GM12878 (cell line): ENCODE results near the gene CFHR2. TPM values are rescaled to one million over a fixed set of nuclear protein-coding genes. Genes with fewer than 3 reads are reported as not detected.
"Not testable (repeated sequence)": the region's sequence is repeated elsewhere in the genome, so short reads cannot be mapped to it uniquely, and the experiment has no call there.

Experiments used
- ATAC-seq: fragments of 200-7000 bp; cut with Tn5 transposase; 3 replicates; pipeline ENCODE4 v1.9.1; 2020; ENCODE audit warnings: mild to moderate bottlenecking, moderate library complexity
- BruUV-seq: library from RNA; stranded (reverse); fragments of 400-500 nt; replicated peaks from 2 replicates; lab custom pipeline; 2021; lab: Mats Ljungman, UMichigan
- CTCF ChIA-PET: fragments of 300-600 bp; sonication (Branson Sonifier 250); formaldehyde crosslinking; extraction: SDS; loops from one replicate; lab custom pipeline; 2021; ENCODE audit warnings: inconsistent platforms; lab: Yijun Ruan, JAX
- POLR2A ChIA-PET: fragments of 350-600 bp; formaldehyde crosslinking; extraction: SDS; loops from one replicate; lab custom pipeline; 2021; ENCODE audit warnings: inconsistent platforms; lab: Charles Lee
- RAD21 ChIA-PET: fragments of 300-600 bp; sonication (Branson Sonifier 250); formaldehyde crosslinking; loops from one replicate; lab custom pipeline; 2023; ENCODE audit warnings: antibody characterized with exemption; ENCODE audit not compliant: unreplicated experiment; lab: Charles Lee
- SMC1A ChIA-PET: fragments of 300-600 bp; sonication (Branson Sonifier 250); formaldehyde crosslinking; loops from one replicate; lab custom pipeline; 2023; ENCODE audit not compliant: unreplicated experiment, uncharacterized antibody; lab: Charles Lee
- DNase-seq: peaks from one replicate; pipeline ENCODE4 v3.0.0-alpha.2; 2011; ENCODE audit warnings: low read depth, low spot score
- FAIRE-seq: peaks from 3 replicates; lab custom pipeline; 2011; peaks lifted over from hg19 to GRCh38; lab: Jason Lieb, UNC
- H2AFZ ChIP-seq: 2 replicates; pipeline ENCODE4 v1.6.0; 2011; ENCODE audit warnings: low read depth, low read length, control low read depth; ENCODE audit not compliant: control insufficient read depth
- H3K27ac ChIP-seq: 2 replicates; pipeline ENCODE4 v1.5.1; 2011; ENCODE audit warnings: control low read depth; ENCODE audit not compliant: control insufficient read depth, insufficient read depth
- H3K27me3 ChIP-seq, 2 experiments: replicated peaks in 1 of 2; 2 replicates each; pipeline versions ENCODE4 v1.6.0 to v1.6.1; 2011; ENCODE audit warnings: low read length in 1 of 2; ENCODE audit not compliant: control insufficient read depth in 2 of 2, insufficient read depth in 2 of 2
- H3K36me3 ChIP-seq, 2 experiments: 2 replicates each; pipeline ENCODE4 v1.5.1; 2011; ENCODE audit warnings: low read length in 1 of 2; ENCODE audit not compliant: control insufficient read depth in 2 of 2, insufficient read depth in 2 of 2
- H3K4me1 ChIP-seq: 2 replicates; pipeline ENCODE4 v1.6.1; 2011; ENCODE audit warnings: mild to moderate bottlenecking, low read length, moderate library complexity, mixed read lengths; ENCODE audit not compliant: control insufficient read depth, insufficient read depth
- H3K4me2 ChIP-seq: 2 replicates; pipeline ENCODE4 v1.6.0; 2011; ENCODE audit warnings: control low read depth; ENCODE audit not compliant: control insufficient read depth, insufficient read depth
- H3K4me3 ChIP-seq: fragments of 200-600 bp; sonication (generic); 2 replicates; pipeline ENCODE4 v1.5.1; 2016
- H3K79me2 ChIP-seq: 2 replicates; pipeline ENCODE4 v1.6.0; 2011; ENCODE audit warnings: low read length; ENCODE audit not compliant: control insufficient read depth, insufficient read depth
- H3K9ac ChIP-seq: 2 replicates; pipeline ENCODE4 v1.8.0; 2011; ENCODE audit warnings: low read length, control low read depth, mixed read lengths; ENCODE audit not compliant: control insufficient read depth, insufficient read depth
- H3K9me3 ChIP-seq: replicated peaks from 3 replicates; pipeline ENCODE4 v1.5.1; 2011; ENCODE audit warnings: mild to moderate bottlenecking, low read length; ENCODE audit not compliant: control insufficient read depth, insufficient read depth
- H4K20me1 ChIP-seq: 2 replicates; pipeline ENCODE4 v1.6.0; 2011; ENCODE audit not compliant: control insufficient read depth, insufficient read depth
- ATF3 ChIP-seq: IDR thresholded peaks from 2 replicates; pipeline ENCODE4 v1.6.1; 2011; ENCODE audit warnings: low read depth, mild to moderate bottlenecking, low read length, moderate library complexity, borderline replicate concordance; ENCODE audit errors: extremely low read depth
- CUX1 ChIP-seq: IDR thresholded peaks from 2 replicates; pipeline ENCODE4 v1.6.1; 2012; ENCODE audit warnings: improper control_type of control experiment, low read depth, low read length; ENCODE audit not compliant: insufficient replicate concordance
- E2F4 ChIP-seq: IDR thresholded peaks from 2 replicates; pipeline ENCODE4 v1.6.1; 2012; ENCODE audit warnings: low read depth, low read length, improper control_type of control experiment
- E2F8 ChIP-seq: fragments of 450-650 bp; IDR thresholded peaks from 2 replicates; pipeline ENCODE4 v1.6.1; 2018; ENCODE audit warnings: mild to moderate bottlenecking, low read depth, moderate library complexity; ENCODE audit not compliant: partially characterized antibody
- EGR1 ChIP-seq, 2 experiments: IDR thresholded peaks; 1 replicate in 1 of 2; 2 replicates in 1 of 2; pipeline ENCODE4 v1.6.1; 2011 to 2012; ENCODE audit warnings: low read depth in 2 of 2, low read length in 2 of 2, borderline replicate concordance in 1 of 2, mild to moderate bottlenecking in 1 of 2, moderate library complexity in 1 of 2
- EP300 ChIP-seq, 2 experiments: fragments of 150-350 bp in 1 of 2; IDR thresholded peaks; 2 replicates each; pipeline ENCODE4 v1.6.1; 2011 to 2012; ENCODE audit warnings: low read depth in 2 of 2, low read length in 2 of 2, borderline replicate concordance in 1 of 2, improper control_type of control experiment in 1 of 2, inconsistent platforms in 1 of 2; ENCODE audit not compliant: control insufficient read depth in 1 of 2
- RFX5 ChIP-seq: IDR thresholded peaks from 2 replicates; pipeline ENCODE4 v1.6.1; 2011; ENCODE audit warnings: low read depth, low read length, improper control_type of control experiment
- RUNX3 ChIP-seq: IDR thresholded peaks from 2 replicates; pipeline ENCODE4 v1.6.1; 2012; ENCODE audit warnings: low read length, inconsistent platforms
- TCF7 ChIP-seq: IDR thresholded peaks from 2 replicates; pipeline ENCODE4 v1.6.1; 2014; ENCODE audit warnings: antibody characterized with exemption, borderline replicate concordance
- WGBS: methylation state at CpG from one replicate; pipeline ENCODE4 v1.1.6; 2016; ENCODE audit warnings: low lambda C conversion rate; ENCODE audit not compliant: insufficient replicate concordance, insufficient coverage; ENCODE audit errors: missing lambda C conversion rate; 5-methylcytosine and 5-hydroxymethylcytosine counted together
- in situ Hi-C: fragments of 300-500 bp; cut with MboI; formaldehyde crosslinking; loops from 9 replicates; pipeline ENCODE4 v1.14.3; 2018; ENCODE audit warnings: mixed read lengths
- intact Hi-C: fragments of 100-400 bp; cut with micrococcal nuclease; formaldehyde crosslinking; loops from one replicate; pipeline ENCODE4 v1.14.2; 2022; ENCODE audit not compliant: unreplicated experiment
- polyA plus RNA-seq, 11 experiments: library from polyadenylated mRNA; depleted of rRNA in 4 of 11; unstranded in 6 of 11; stranded (reverse) in 5 of 11; fragments of >200 nt; fragmentation: Nextera tagmentation in 4 of 11; fragmentation: Illumina TruSeq in 1 of 11; extraction: Ambion mirVana in 4 of 11; extraction: Trizol in 1 of 11; gene quantifications; 1 replicate in 1 of 11; 2 replicates in 10 of 11; pipeline versions ENCODE4 v1.2.1 to v1.2.3, GENCODE V29; 2011 to 2016; ENCODE audit warnings: inconsistent platforms in 2 of 11, missing spikeins in 2 of 11, low read depth in 1 of 11
- total RNA-seq, 4 experiments: library from RNA; depleted of rRNA in 3 of 4; stranded (reverse); fragments of >200 nt in 3 of 4; fragmentation: Illumina TruSeq in 1 of 4; extraction: Trizol in 1 of 4; gene quantifications; 2 replicates each; pipeline versions ENCODE4 v1.2.1 to v1.2.3, GENCODE V29; 2013 to 2021

Gene CFHR2
- total and polyA plus RNA-seq, 10 of the 15 experiments (the other 5 are each of a cell fraction or from before 2014, with no cell fraction given): not detected

- no peak for TF ChIP-seq EGR1 (IDR thresholded peaks at IDR 0.05; ENCODE audit: borderline replicate concordance in 1 of 2, low read depth in 2 of 2, low read length in 2 of 2)
- no peak for TF ChIP-seq CUX1
- TF ChIP-seq E2F8: no peak
- TF ChIP-seq EP300 (IDR thresholded peaks at IDR 0.05; ENCODE audit: borderline replicate concordance in 1 of 2, control insufficient read depth in 1 of 2, low read depth in 2 of 2, low read length in 2 of 2): no peak
- TF ChIP-seq RFX5: no peak
- no peak for TF ChIP-seq ATF3
- TF ChIP-seq RUNX3: no peak
- no peak for TF ChIP-seq E2F4
- TF ChIP-seq TCF7: no peak
- TF ChIP-seq, all 136 proteins: peak for 0
These were observed 37.3 kb downstream of the CFHR2 start (continued) for GRCh38 chr1:196980859-196981258.

- POLR2A ChIA-PET: interaction anchor here (0.7 kb wide), 1 partner anchor 383 kb away, joined by 3 read pairs; no protein-coding TSS in a partner anchor
- H3K9me3 ChIP-seq, H3K4me1 ChIP-seq, CTCF ChIA-PET, H3K79me2 ChIP-seq, H3K27me3 ChIP-seq, BruUV-seq, in situ Hi-C loops, SMC1A ChIA-PET, H3K4me2 ChIP-seq, DNase-seq, FAIRE-seq, H3K27ac ChIP-seq, H4K20me1 ChIP-seq, RAD21 ChIA-PET, H3K4me3 ChIP-seq, H2AFZ ChIP-seq, H3K9ac ChIP-seq, H3K36me3 ChIP-seq, ATAC-seq, intact Hi-C loops: not testable (repeated sequence)
- 72% methylated on average over 7 of the region's 7 CpGs for WGBS
These were observed 38.7 kb downstream of the CFHR2 start for GRCh38 chr1:196982247-196982646.
